ENCODE measurements around the gene ARL16.
A peak's percentile ranks its signal among the peaks of the same experiment; 100 is the strongest.

Gene ARL16

DNA sequence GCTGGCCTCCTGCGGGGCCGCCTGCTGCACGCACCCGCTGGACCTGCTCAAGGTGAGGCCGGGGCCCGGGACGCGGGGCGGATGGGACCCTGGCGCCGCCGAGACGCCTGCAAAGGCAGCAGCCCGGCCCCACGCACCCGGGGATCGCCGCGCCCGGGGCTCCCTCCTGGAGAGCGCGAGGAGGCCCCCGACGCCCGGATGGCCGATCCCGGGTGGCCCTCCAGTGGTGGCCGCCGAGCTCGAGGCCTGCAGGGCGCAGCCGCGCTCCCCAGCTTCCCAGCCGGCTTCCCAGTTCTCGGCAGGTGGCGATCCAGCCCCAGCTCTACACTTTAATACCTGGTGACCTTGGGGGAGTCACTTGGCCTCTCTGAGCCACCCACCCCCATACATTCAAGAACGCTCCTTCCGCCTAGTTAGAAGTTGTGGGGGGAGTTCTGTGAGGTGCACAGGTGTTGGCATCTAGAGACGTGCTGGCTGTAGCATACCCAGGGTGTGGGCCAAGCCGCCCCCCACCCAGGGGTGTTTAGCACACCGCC lies 28.9 kb upstream of the ARL16 start:
- peak in 1 of 2 donors; percentile 5 for ATAC-seq

DNA sequence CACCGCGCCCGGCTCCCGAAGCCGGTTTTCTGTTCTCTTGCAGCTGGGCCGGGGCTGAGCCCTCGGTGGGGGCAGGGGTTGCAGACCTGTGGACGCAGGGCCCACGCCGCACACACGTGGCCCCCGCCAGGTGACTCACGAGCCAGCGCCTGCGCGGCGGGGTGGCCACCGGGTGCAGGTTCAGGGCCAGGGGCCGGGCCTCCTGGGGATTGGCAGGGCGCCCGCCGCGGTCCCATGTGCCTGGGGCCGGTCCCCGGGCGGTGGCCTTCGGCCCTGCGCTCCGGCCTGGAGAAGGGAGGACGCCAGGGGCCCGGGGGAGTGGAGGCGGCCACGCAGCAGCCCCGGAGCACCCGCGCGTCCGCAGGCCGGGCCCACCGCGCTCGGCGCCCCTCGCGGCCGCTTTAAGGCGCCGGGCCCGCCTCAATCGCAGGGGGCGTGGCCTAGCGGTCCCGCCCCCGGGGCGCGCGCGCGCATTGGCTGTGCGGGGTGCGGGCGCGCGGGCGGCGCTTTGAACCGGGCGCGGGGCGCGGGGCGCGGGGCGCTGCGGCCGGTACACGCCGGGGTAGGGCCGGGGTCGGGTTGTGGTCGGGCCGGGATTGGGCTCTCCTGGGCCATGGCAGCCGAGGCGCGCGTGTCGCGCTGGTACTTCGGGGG lies 28.3 kb upstream of the ARL16 start, which contains the start of gene SLC25A10:
TSS of gene SLC25A10 (plus strand) at position 471 of the 654 bp plus-strand sequence. CDS start at position 614, 143 bp downstream.
- peak; percentile 88 to 89 for ATAC-seq

DNA sequence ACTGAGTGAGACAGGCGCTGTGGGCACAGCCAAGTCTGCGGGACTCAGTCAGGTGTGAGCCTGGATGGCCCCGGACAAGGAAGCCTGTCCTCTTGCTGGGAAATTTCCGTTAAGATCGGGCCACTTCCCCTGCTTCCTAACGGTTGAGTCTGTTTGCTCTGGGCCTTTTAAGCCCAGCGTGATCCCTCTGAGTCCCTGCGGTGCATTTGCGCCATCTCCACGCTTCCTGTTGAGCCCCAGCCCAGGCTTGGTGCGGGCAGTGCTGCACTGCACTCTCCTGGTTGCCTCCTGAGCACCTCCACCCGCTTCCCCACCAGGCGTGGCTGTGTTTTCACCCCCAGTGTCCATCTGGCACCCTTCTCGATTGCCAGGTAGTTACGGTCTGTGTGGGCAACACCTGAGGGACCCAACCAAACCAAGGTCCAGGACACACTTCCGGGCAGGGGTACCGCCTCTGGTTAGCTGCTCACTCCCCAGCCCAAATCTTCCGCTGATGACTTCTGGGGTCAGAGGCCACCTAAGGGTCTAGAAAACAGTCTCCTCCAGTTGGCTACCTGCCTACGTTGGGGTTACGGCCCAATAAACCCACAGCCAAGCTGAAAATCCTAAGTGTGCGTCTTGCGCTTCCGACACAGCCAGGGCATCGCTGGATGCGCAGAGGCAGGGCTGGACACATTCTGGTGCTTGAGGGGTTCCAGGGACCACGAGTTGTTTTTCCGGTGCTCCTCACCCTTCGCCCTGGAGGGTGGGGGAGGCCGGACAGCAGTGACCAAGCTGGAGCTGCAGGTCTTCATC lies 27.1 kb upstream of the ARL16 start:
- no peak for ATAC-seq

DNA sequence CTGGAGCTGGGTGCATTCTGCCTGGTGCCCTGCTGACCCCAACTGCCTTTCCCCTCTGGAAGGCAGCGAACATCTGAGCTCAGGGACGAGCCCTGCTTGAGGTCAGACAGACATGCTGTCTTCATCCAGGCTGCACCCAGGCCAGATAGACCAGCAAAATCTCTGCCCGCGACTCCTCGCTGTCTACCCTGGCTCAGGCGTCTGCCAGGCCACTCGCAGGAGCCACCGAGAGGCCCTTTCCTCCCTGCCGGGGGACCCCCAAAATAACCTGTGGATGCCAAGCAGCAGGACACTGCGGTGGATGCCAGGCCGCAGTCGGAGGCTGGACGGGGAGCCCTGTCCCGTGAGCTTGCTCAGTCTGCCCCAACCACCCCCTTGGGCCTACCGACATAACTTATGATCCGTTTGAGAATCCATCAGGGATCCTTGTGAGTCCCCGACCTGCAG lies 25.2 kb upstream of the ARL16 start:
- no peak for ATAC-seq

DNA sequence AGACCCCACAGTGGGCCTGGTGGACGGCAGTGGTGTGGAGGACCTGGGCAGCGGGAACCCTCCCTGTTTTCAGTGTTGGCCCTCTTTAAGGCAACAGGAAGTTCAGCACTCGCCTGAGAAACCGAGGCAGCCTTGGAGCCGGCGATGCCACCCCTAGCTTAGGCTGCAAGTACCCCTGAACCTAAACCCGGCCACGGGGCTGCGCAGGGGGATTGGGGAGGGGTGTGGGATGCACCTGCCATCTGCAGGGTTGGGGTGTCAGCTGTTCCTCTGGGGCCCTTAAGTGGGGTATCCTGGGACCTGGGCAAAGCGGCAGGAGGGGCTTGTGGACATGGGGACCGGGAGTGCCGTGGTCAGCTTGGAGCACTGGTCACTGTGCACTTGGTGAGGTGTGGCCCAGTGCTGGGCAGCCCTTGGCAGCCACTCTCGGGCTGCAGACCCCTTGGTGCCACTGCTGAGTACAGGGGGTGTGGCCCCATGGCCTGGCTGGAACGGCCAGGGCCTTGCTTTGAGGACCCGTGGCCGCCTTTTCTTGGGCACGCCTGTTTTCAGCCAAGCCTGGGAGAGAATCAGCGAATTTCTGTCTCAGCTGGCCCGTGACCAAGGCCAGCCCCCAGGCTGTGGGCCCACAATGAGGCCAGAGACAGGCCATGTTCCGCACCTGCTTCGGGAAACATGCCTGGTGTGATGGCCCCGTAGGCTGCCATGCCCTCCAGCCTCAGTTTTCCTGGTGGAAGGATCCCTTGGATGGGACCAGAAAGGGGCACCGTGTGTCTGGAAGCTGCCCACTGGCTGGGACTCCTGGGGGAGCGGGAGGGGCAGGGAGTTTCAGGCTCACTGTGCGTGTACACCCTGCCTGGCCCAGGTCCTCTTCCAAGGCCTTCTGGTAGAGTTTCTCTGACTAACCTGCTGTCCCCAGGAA lies 24.4 kb upstream of the ARL16 start:
- ATAC-seq, result no peak

DNA sequence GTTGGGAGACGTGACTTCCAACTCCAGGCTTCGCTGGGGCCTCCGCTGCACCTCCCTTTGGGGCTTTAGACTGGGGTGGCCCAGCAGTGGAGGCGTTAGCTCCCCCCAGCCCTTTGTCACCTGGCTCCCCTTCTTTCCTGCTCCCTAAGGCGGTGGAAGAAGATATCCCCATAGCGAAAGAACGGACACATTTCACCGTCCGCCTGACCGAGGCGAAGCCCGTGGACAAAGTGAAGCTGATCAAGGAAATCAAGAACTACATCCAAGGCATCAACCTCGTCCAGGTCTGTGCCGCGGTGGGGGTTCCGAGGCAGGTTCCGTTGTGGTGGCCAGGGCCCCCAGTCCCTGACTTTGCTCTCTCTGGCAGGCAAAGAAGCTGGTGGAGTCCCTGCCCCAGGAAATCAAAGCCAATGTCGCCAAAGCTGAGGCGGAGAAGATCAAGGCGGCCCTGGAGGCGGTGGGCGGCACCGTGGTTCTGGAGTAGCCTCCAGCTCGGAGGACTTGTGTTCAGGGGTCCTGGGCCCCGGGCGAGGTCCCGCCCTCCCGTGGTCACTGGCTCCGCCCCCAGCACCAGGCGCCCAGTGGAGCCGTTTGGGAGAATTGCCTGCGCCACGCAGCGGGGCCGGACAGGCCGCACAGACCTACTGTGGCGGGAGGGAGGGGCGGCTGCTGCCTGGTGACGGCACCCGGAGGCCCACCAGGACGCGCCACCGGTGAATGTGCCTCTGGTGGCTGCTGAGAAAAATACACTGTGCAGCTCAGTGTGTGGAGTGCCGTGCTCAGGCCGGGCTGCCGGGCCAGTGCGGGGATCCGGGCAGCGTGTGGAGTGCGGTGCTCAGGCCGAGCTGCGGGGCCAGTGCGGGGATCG lies 23.4 kb upstream of the ARL16 start:
- no peak for ATAC-seq

DNA sequence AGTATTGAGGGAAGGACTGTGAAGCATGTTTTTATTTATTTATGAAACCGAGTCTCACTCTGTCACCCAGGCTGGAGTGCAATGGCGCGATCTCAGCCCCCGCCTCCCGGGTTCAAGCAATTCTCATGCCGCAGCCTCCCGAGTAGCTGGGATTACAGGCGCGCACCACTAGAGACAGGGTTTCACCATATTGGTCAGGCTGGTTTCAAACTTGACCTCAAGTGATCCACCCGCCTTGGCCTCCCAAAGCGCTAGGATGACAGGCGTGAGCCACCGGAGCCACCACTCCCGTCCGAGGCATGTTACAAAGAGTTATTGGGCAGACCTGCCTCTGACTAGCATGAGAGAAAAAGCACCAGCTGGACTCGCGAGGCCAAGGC lies 22.6 kb upstream of the ARL16 start:
- no peak for ATAC-seq

DNA sequence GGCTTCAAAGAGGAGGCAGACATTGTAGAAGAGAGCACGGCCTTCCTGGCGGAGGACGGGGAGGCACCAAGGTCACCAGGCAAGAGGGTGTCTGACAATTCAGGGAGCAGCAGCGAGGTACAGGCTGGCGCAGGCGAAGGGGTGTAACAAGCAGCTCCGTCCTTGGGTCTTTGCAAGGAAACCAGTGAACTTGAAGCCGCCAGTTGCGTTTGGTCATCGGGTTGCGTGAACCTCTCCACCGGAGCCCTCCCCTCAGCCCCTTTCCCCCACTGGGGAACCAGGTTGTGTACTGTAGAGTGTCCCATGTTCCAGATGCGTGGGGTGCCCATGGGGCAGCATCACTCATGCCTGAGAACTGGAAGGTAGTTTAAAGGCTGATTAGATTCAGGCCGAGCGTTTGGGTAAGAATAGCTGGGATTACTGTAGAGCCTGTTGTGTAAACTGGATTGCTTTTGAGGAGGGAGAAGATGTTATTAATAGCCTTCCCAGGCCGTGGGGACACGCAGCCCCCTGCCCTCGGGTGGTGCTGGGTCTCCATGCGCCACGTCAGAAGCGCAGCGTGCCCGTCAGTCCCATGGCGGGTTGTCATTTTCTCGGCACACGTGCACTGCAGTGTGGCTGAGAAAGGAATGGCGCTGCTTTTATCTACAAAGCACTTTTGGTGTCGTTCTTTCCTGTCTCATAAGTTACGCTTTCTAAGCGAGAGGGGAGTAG lies 22.1 kb upstream of the ARL16 start:
- no peak for ATAC-seq

DNA sequence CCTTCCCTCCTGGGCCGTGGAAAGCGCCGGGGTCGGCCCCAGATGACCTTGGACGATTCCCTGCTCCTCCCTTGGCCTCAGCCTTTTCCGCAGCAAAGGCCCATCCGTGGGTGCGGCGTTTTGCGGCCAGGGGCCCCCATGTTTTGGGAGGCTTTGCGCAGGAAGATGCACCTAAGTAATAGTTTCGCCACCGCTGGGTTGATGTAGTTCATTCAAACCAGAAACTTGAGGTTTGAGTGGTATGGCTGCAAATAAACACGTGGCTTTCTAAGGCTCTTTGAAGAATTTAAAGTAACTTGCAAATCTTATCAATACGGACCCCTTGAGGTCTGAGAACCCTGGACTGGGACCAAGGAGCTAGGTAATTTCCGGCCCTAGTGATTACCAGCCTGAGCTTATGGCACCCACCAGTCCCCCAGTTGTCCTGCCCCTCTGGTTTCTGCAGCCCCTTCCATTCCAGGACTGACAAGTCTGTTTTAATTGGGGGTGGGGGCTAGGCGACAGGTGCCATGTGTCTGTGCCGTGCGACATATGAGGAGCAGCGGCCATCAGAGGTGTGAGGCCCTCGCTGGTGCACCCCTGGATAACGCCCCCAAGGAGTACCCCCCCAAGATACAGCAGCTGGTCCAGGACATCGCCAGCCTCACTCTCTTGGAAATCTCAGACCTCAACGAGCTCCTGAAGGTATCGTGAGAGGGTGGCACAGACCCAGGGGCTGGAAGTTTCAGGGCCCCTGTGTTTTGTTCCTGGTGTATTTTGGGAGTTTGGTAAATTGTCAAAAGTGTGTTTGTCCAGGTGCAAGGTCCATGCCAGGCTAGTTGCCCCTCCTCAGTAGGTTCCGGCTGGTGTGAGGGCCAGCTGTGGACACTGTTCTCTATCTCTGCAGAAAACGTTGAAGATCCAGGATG lies 20.4 kb upstream of the ARL16 start:
- ATAC-seq, result peak; percentile 2 to 7

DNA sequence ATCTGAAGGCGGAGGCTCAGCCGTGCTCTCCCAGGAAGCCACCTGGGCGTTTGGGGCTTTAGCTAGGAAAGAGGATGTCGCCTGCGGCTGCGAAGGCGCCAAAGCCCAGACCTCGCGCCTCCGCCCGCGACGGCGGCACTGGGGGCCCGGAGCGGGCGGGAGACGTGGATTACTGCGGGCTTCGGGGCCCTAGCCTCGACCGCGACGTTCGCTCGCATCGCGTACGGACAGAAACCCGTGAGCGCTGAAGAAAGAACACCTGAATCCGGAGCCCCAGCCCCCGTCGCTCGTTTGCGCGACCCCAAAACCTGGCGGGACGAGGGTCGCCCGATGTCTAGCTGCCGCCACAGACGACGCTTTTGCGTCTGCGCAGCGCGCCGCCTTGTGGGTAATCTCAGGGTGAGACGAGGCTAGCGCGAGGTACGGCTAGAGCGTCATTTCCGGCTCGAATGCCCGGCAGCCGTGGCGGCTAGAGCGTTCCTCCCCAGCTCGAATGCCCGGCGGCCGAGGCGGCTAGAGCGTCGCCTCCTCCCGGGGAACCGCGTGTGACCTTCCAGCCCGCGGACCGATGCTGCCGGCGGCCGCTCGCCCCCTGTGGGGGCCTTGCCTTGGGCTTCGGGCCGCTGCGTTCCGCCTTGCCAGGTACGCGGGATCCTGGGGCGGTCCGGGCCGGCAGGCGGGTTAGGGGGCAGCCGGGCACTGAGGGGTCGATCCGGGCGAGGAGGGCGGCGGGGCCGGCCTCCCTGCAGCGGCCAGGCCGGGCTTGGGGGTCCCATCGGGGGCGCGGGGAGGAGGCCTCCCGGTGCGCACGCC lies 19.5 kb upstream of the ARL16 start, which contains the start of gene MRPL12:
TSS of gene MRPL12 (plus strand) at position 434 of the 813 bp plus-strand sequence. CDS start at position 569, 135 bp downstream.
- ATAC-seq, result peak; percentile 92 to 93

DNA sequence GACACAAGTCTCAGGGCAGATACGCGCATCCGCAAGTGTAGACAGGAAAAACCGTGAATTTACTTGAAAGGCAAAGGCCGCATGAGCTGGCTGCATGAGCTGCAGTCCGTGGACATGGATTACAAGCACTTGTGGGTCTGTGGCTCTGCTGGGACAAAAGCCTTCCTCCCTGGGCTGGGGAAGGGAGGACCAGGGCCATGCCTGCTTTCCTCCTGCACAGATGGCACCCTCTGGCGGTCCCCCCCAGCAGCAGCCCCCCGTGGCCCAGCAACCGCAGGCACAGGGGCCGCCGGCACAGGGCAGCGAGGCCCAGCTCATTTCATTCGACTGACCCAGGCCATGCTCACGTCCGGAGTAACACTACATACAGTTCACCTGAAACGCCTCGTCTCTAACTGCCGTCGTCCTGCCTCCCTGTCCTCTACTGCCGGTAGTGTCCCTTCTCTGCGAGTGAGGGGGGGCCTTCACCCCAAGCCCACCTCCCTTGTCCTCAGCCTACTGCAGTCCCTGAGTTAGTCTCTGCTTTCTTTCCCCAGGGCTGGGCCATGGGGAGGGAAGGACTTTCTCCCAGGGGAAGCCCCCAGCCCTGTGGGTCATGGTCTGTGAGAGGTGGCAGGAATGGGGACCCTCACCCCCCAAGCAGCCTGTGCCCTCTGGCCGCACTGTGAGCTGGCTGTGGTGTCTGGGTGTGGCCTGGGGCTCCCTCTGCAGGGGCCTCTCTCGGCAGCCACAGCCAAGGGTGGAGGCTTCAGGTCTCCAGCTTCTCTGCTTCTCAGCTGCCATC lies 17.9 kb upstream of the ARL16 start:
- no peak for ATAC-seq

DNA sequence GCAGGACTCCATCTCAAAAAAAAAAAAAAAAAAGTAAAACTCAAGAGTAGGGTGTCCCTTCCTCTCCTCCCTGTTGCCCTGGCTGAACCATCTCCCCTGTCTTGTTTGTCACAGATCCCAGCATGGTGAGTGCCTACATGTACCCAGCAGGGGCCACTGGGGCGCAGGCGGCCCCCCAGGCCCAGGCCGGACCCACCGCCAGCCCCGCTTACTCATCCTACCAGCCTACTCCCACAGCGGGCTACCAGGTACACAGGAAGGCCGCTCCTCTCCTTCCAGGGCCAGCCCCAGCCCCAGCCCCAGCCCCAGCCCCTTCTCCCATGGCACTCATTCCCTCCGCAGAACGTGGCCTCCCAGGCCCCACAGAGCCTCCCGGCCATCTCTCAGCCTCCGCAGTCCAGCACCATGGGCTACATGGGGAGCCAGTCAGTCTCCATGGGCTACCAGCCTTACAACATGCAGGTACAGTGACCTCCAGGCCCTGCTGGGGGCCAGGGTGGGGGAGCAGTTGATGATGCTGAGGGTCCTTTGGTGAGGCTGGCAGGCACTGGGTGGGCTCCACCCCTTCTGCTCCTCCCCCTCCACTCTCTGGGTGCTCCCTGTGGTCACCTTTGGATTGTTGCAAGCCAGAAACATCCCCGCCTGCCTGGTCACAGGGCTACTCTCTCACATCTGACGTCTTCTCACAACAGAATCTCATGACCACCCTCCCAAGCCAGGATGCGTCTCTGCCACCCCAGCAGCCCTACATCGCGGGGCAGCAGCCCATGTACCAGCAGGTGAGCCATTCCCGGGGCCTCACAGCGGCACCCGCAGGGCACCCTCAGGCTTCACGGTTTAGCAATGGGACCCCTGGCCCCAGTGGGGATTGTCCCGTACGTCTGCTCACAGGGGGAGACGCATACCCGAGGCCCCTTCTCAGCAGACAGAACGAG lies 17.0 kb upstream of the ARL16 start:
- ATAC-seq, result no peak

DNA sequence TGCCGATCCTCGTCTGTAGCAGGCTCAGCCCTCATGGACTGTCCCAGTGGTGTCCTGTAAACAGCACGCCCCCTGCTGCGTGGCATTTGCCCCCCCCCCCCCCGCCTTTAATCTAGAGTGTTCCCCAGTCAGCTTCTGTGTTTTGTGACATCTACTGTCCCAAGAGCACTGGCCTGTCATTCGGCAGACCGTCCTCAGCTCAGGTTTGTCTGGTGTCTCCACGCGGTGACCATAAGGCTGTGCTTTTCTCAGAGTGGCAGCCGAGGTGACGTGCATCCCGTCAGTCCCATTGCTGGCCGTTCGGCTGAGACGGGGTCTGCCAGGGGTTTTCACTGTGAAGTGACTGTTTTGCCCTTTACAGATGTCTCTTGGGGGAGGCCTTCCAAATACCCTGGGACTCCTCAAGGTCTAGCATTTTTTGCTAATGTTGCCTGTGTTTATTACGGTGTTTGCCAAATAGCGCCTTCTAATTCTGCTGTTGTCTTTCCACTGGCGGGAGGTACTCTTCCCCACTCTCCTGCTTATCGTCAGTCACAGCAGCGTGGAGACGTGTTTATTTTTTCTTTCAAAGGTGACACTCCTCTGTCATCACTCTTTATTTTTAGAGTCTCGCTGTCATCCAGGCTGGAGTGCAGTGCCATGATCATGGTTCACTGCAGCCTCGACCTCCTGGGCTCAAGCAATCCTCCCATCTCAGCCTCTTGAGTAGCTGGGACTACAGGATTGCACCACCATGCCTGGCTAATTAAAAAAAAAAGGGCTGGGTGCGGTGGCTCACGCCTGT lies 13.9 kb upstream of the ARL16 start:
- ATAC-seq, result no peak

DNA sequence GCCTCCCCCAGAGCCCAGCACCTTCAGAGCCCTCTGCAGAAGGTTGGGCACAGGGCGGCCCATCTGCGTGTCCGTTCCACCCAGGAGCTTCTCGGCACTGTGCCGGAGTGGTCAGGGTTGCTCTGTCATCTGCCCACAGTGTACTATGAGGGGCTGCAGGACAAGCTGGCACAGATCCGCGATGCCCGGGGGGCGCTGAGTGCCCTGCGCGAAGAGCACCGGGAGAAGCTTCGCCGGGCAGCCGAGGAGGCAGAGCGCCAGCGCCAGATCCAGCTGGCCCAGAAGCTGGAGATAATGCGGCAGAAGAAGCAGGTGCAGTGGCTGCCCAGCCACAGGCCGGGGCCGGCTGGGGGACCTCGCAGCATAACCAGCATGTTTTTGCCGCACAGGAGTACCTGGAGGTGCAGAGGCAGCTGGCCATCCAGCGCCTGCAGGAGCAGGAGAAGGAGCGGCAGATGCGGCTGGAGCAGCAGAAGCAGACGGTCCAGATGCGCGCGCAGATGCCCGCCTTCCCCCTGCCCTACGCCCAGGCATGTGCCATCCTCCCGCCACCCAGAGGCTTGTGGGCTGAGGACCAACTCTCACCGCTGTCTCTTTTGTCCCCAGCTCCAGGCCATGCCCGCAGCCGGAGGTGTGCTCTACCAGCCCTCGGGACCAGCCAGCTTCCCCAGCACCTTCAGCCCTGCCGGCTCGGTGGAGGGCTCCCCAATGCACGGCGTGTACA lies 12.8 kb upstream of the ARL16 start:
- ATAC-seq, result no peak

DNA sequence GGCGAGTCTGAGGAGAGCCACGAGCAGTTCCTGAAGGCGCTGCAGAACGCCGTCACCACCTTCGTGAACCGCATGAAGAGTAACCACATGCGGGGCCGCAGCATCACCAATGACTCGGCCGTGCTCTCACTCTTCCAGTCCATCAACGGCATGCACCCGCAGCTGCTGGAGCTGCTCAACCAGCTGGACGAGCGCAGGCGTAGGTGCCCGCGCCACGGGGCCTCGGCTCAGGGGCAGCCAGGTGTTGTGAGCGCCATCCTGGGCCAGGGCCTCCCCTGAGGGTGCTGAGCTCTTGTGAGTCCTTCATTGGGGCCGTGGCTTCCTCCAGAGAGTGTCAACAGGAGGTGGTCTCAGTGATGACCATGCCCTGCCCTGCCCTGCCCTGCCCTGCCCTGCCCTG lies 12.2 kb upstream of the ARL16 start:
- ATAC-seq, result no peak

Measured in activated CD4-positive, CD25-positive, alpha-beta regulatory T cell treated with anti-CD3 and anti-CD28 coated beads, Interleukin-2, amount 50 U/mL, for 24 hours (primary cell).